HepG2 (cell line): ENCODE results near the gene DPAGT1. TPM values are rescaled to one million over a fixed set of nuclear protein-coding genes. Genes with fewer than 3 reads are reported as not detected.

ENCODE experiments used
- KLF16 ChIP-seq, 2 experiments: sonication (generic) in 1 of 2; formaldehyde crosslinking in 1 of 2; IDR thresholded peaks; 2 replicates each; pipeline versions ENCODE4 v1.6.1 to v1.8.0; 2016 to 2023; ENCODE audit warnings: missing genetic modification reagents in 2 of 2, missing compliant biosample characterization in 1 of 2
- MLLT10 ChIP-seq: sonication (generic); formaldehyde crosslinking; IDR thresholded peaks from 2 replicates; pipeline ENCODE4 v1.4.0; 2020; ENCODE audit warnings: missing genetic modification reagents
- NFYB ChIP-seq: sonication (generic); formaldehyde crosslinking; IDR thresholded peaks from 2 replicates; pipeline ENCODE4 v1.4.0; 2020; ENCODE audit warnings: missing genetic modification reagents
- NR2F1 ChIP-seq, 2 experiments: fragments of 450-650 bp in 1 of 2; formaldehyde crosslinking in 1 of 2; IDR thresholded peaks; 2 replicates each; pipeline versions ENCODE4 v1.5.0 to v1.6.1; 2016 to 2020; ENCODE audit warnings: mild to moderate bottlenecking in 1 of 2, missing compliant biosample characterization in 1 of 2, missing genetic modification reagents in 1 of 2, moderate library complexity in 1 of 2
- PRMT3 ChIP-seq: sonication (generic); formaldehyde crosslinking; IDR thresholded peaks from 2 replicates; pipeline ENCODE4 v1.8.1; 2022; ENCODE audit warnings: low read depth, mild to moderate bottlenecking, moderate library complexity, missing genetic modification reagents, borderline replicate concordance
- RXRA ChIP-seq: sonication (generic); formaldehyde crosslinking; IDR thresholded peaks from 2 replicates; pipeline ENCODE4 v1.5.1; 2020; ENCODE audit warnings: missing genetic modification reagents
- SOX6 ChIP-seq, 2 experiments: fragments of 450-650 bp in 1 of 2; sonication (generic) in 1 of 2; formaldehyde crosslinking in 1 of 2; IDR thresholded peaks; 2 replicates each; pipeline versions ENCODE4 v1.4.0 to v1.6.1; 2017 to 2020; ENCODE audit warnings: antibody characterized with exemption in 1 of 2, mild to moderate bottlenecking in 1 of 2, missing genetic modification reagents in 1 of 2
- ZBTB8A ChIP-seq: sonication (generic); formaldehyde crosslinking; IDR thresholded peaks from 2 replicates; pipeline ENCODE4 v1.4.0; 2020; ENCODE audit warnings: mild to moderate bottlenecking, low read depth, missing genetic modification reagents, borderline replicate concordance
- ZSCAN20 ChIP-seq: sonication (generic); formaldehyde crosslinking; IDR thresholded peaks from 2 replicates; pipeline ENCODE4 v1.4.0; 2020; ENCODE audit warnings: missing genetic modification reagents, mild to moderate bottlenecking, borderline replicate concordance
- polyA plus RNA-seq, 8 experiments: library from polyadenylated mRNA; depleted of rRNA in 3 of 8; stranded (reverse) in 7 of 8; unstranded in 1 of 8; fragments of >200 nt; fragmentation: Illumina TruSeq in 4 of 8; extraction: Trizol in 4 of 8; gene quantifications; 2 replicates each; pipeline versions ENCODE4 v1.2.1 to v1.2.3, GENCODE V29; 2011 to 2016; ENCODE audit warnings: low read depth in 4 of 8, missing spikeins in 1 of 8, mixed read lengths in 1 of 8; ENCODE audit not compliant: insufficient read depth in 1 of 8
- total RNA-seq, 5 experiments: library from RNA; depleted of rRNA; stranded (reverse); fragments of >200 nt; fragmentation: Illumina TruSeq; extraction: Trizol; gene quantifications; 2 replicates each; pipeline ENCODE4 v1.2.3, GENCODE V29; 2016; ENCODE audit warnings: low read depth in 1 of 5
- TF ChIP-seq, protein P1 (sequence below): sonication (generic); formaldehyde crosslinking; IDR thresholded peaks from 2 replicates; pipeline ENCODE4 v1.4.0; 2020; ENCODE audit warnings: missing genetic modification reagents; ENCODE audit errors: not compliant biosample characterization
- TF ChIP-seq, protein P2 (sequence below): sonication (generic); formaldehyde crosslinking; IDR thresholded peaks from 2 replicates; pipeline ENCODE4 v1.8.1; 2022; ENCODE audit warnings: low read depth, mild to moderate bottlenecking, missing genetic modification reagents
- TF ChIP-seq, protein P3 (sequence below): sonication (generic); formaldehyde crosslinking; IDR thresholded peaks from 2 replicates; pipeline ENCODE4 v1.4.0; 2020; ENCODE audit warnings: missing genetic modification reagents
- TF ChIP-seq, protein P4 (sequence below): sonication (generic); formaldehyde crosslinking; IDR thresholded peaks from 2 replicates; pipeline ENCODE4 v1.4.0; 2020; ENCODE audit warnings: missing genetic modification reagents, borderline replicate concordance

DPAGT1 gene
- total and polyA plus RNA-seq, 2 of the 13 experiments (the other 11 are each of a cell fraction or from before 2014, with no cell fraction given): 37.6 to 70.7 TPM

DNA sequence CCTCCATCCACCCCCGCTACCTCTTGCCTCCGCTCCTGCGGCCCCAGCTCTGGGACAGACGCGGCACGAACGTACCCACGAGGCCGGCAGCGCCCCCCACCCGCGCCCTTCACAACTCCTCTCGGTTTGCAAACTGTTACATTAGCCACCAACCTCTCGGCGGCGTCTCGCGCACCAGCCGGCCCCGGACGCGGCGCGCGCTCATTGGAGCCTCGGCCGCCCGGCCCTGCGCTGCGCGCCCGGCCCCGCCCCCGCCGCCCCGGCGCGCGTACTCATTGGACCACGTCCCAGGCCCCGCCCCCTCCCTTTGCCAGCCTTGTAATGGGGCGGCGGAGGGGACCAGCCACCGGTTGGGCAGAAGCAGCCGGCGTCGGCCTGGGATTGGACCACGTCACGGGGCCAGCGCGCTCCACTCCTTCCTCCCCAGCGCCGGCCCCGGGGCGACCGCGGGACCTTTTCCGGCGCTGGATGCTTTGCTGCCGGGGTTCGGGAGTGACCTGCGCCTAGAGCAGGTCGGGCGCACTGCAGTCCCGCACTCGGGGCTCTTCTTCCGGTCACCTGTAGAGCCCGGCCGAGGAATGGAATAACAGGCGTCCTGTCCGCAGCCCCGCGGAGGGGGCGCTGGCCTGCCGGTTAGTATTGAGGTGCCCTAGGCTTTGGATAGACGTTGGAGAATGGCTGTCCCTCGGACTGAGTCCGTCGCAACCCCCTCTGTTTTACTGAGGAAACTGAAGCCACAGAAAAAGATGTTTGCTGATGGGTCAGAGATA, 44.5 kb downstream of the DPAGT1 start, which contains the start of gene HYOU1 (continued):
- no peak for TF ChIP-seq PRMT3 (CRISPR knock-in tag)
- peak; percentile 68 for TF ChIP-seq RXRA (CRISPR knock-in tag)
- TF ChIP-seq, protein P1, sequence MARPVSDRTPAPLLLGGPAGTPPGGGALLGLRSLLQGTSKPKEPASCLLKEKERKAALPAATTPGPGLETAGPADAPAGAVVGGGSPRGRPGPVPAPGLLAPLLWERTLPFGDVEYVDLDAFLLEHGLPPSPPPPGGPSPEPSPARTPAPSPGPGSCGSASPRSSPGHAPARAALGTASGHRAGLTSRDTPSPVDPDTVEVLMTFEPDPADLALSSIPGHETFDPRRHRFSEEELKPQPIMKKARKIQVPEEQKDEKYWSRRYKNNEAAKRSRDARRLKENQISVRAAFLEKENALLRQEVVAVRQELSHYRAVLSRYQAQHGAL (CRISPR knock-in tag): no peak
- TF ChIP-seq, protein P2, sequence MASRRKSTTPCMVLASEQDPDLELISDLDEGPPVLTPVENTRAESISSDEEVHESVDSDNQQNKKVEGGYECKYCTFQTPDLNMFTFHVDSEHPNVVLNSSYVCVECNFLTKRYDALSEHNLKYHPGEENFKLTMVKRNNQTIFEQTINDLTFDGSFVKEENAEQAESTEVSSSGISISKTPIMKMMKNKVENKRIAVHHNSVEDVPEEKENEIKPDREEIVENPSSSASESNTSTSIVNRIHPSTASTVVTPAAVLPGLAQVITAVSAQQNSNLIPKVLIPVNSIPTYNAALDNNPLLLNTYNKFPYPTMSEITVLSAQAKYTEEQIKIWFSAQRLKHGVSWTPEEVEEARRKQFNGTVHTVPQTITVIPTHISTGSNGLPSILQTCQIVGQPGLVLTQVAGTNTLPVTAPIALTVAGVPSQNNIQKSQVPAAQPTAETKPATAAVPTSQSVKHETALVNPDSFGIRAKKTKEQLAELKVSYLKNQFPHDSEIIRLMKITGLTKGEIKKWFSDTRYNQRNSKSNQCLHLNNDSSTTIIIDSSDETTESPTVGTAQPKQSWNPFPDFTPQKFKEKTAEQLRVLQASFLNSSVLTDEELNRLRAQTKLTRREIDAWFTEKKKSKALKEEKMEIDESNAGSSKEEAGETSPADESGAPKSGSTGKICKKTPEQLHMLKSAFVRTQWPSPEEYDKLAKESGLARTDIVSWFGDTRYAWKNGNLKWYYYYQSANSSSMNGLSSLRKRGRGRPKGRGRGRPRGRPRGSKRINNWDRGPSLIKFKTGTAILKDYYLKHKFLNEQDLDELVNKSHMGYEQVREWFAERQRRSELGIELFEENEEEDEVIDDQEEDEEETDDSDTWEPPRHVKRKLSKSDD (CRISPR knock-in tag): no peak
- peak; percentile 48 to 91; a peak in 3 of 4 replicates for TF ChIP-seq NR2F1 (CRISPR knock-in tag; IDR thresholded peaks at IDR 0.05)
- TF ChIP-seq, protein P3, sequence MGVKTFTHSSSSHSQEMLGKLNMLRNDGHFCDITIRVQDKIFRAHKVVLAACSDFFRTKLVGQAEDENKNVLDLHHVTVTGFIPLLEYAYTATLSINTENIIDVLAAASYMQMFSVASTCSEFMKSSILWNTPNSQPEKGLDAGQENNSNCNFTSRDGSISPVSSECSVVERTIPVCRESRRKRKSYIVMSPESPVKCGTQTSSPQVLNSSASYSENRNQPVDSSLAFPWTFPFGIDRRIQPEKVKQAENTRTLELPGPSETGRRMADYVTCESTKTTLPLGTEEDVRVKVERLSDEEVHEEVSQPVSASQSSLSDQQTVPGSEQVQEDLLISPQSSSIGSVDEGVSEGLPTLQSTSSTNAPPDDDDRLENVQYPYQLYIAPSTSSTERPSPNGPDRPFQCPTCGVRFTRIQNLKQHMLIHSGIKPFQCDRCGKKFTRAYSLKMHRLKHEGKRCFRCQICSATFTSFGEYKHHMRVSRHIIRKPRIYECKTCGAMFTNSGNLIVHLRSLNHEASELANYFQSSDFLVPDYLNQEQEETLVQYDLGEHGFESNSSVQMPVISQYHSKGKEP (CRISPR knock-in tag): no peak
- no peak for TF ChIP-seq SOX6 (IDR thresholded peaks at IDR 0.05)
- peak; percentile 43; the same call in 1 of the 2 replicates for TF ChIP-seq SOX6 (CRISPR knock-in tag; IDR thresholded peaks at IDR 0.05)
- TF ChIP-seq ZBTB8A (CRISPR knock-in tag): no peak
- TF ChIP-seq, protein P4, sequence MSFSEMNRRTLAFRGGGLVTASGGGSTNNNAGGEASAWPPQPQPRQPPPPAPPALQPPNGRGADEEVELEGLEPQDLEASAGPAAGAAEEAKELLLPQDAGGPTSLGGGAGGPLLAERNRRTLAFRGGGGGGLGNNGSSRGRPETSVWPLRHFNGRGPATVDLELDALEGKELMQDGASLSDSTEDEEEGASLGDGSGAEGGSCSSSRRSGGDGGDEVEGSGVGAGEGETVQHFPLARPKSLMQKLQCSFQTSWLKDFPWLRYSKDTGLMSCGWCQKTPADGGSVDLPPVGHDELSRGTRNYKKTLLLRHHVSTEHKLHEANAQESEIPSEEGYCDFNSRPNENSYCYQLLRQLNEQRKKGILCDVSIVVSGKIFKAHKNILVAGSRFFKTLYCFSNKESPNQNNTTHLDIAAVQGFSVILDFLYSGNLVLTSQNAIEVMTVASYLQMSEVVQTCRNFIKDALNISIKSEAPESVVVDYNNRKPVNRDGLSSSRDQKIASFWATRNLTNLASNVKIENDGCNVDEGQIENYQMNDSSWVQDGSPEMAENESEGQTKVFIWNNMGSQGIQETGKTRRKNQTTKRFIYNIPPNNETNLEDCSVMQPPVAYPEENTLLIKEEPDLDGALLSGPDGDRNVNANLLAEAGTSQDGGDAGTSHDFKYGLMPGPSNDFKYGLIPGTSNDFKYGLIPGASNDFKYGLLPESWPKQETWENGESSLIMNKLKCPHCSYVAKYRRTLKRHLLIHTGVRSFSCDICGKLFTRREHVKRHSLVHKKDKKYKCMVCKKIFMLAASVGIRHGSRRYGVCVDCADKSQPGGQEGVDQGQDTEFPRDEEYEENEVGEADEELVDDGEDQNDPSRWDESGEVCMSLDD (CRISPR knock-in tag): peak; percentile 99
- TF ChIP-seq MLLT10 (CRISPR knock-in tag): no peak
- no peak for TF ChIP-seq ZSCAN20 (CRISPR knock-in tag)
- TF ChIP-seq NFYB: peak; percentile 89
- TF ChIP-seq KLF16 (CRISPR knock-in tag; IDR thresholded peaks at IDR 0.05): no peak; a peak in 1 of 4 replicates
